HCT116 (cell line): Measurements from ENCODE around the gene BAHCC1. TPM values are rescaled to one million over a fixed set of nuclear protein-coding genes. Genes with fewer than 3 reads are reported as not detected.

Source experiments
- ATAC-seq: fragments of 200-7000 bp; cut with Tn5 transposase; 2 replicates; pipeline ENCODE4 v1.9.1; 2020; ENCODE audit warnings: mild to moderate bottlenecking, moderate library complexity
- BruUV-seq: library from RNA; stranded (reverse); fragments of 400-500 nt; replicated peaks from 2 replicates; lab custom pipeline; 2021; lab: Mats Ljungman, UMichigan
- CTCF ChIA-PET: fragments of 300-600 bp; sonication (Branson Sonifier 250); formaldehyde crosslinking; loops from one replicate; lab custom pipeline; 2021; ENCODE audit warnings: antibody characterized with exemption; lab: Charles Lee
- POLR2A ChIA-PET: fragments of 300-600, 350-600 bp; sonication (Branson Sonifier 250); formaldehyde crosslinking; loops from one replicate; lab custom pipeline; 2021; ENCODE audit warnings: antibody characterized with exemption; lab: Charles Lee
- RAD21 ChIA-PET, 2 experiments: fragments of 300-600 bp; sonication (Branson Sonifier 250); formaldehyde crosslinking; loops; one replicate each; lab custom pipeline; 2023; ENCODE audit warnings: low total read pairs in 2 of 2; ENCODE audit not compliant: uncharacterized antibody in 2 of 2, unreplicated experiment in 2 of 2, low non-redundant PET in 1 of 2; lab: Charles Lee
- DNase-seq: peaks from one replicate; pipeline ENCODE4 v3.0.0-alpha.2; 2010; ENCODE audit warnings: low read depth, low spot score
- H2AFZ ChIP-seq: fragments of 200-600 bp; shearing (Covaris generic), sonication (generic); 2 replicates; pipeline ENCODE4 v1.6.1; 2017; ENCODE audit warnings: low read depth, mixed run types, mixed read lengths, antibody characterized with exemption, low read length; ENCODE audit not compliant: poor library complexity, severe bottlenecking
- H3K27ac ChIP-seq: 2 replicates; pipeline ENCODE4 v1.5.1; 2012; ENCODE audit warnings: low read depth, low read length
- H3K27me3 ChIP-seq: fragments of 200-600 bp; sonication (generic); 2 replicates; pipeline ENCODE4 v1.6.1; 2016; ENCODE audit warnings: mixed run types, low read length, mixed read lengths; ENCODE audit not compliant: insufficient read depth
- H3K36me3 ChIP-seq, 2 experiments: fragments of 200-500 bp in 1 of 2; fragments of 200-600 bp in 1 of 2; sonication (Bioruptor generic) in 1 of 2; sonication (generic) in 1 of 2; 2 replicates each; pipeline versions ENCODE4 v1.5.1 to v1.6.1; 2014 to 2016; ENCODE audit warnings: low read length in 2 of 2, inconsistent platforms in 1 of 2, mixed read lengths in 1 of 2, mixed run types in 1 of 2; ENCODE audit not compliant: insufficient read depth in 2 of 2, control insufficient read depth in 1 of 2
- H3K4me1 ChIP-seq, 2 experiments: fragments of 200-600 bp in 1 of 2; sonication (generic) in 1 of 2; 2 replicates each; pipeline versions ENCODE4 v1.5.1 to v1.6.1; 2012 to 2017; ENCODE audit warnings: low read length in 2 of 2, inconsistent platforms in 1 of 2, mild to moderate bottlenecking in 1 of 2, mixed read lengths in 1 of 2, mixed run types in 1 of 2, moderate library complexity in 1 of 2; ENCODE audit not compliant: insufficient read depth in 2 of 2, control insufficient read depth in 1 of 2
- H3K4me2 ChIP-seq: fragments of 200-600 bp; sonication (generic); 2 replicates; pipeline ENCODE4 v1.6.1; 2017; ENCODE audit warnings: mixed run types, low read length, mixed read lengths
- H3K4me3 ChIP-seq, 2 experiments: fragments of 200-600 bp in 1 of 2; sonication (generic) in 1 of 2; replicated peaks in 1 of 2; 2 replicates each; pipeline ENCODE4 v1.5.1; 2011 to 2016; ENCODE audit warnings: low read length in 2 of 2, control low read depth in 1 of 2, low read depth in 1 of 2, mild to moderate bottlenecking in 1 of 2, mixed read lengths in 1 of 2, mixed run types in 1 of 2
- H3K79me2 ChIP-seq: fragments of 200-600 bp; sonication (generic); 2 replicates; pipeline ENCODE4 v1.6.1; 2017; ENCODE audit warnings: mild to moderate bottlenecking, mixed run types, low read length, moderate library complexity, mixed read lengths; ENCODE audit not compliant: insufficient read depth
- H3K9ac ChIP-seq: fragments of 200-600 bp; sonication (generic); 2 replicates; pipeline ENCODE4 v1.6.1; 2016; ENCODE audit warnings: low read length, mixed read lengths
- H3K9me2 ChIP-seq: fragments of 200-600 bp; sonication (generic), shearing (Covaris generic); 2 replicates; pipeline ENCODE4 v1.6.1; 2017; ENCODE audit warnings: mixed run types, mild to moderate bottlenecking, moderate library complexity; ENCODE audit not compliant: insufficient read depth
- H3K9me3 ChIP-seq, 2 experiments: fragments of 200-500 bp in 1 of 2; fragments of 200-600 bp in 1 of 2; sonication (Bioruptor generic) in 1 of 2; sonication (generic) in 1 of 2; 2 replicates each; pipeline ENCODE4 v1.6.1; 2014 to 2017; ENCODE audit warnings: low read length in 2 of 2, mixed read lengths in 2 of 2, inconsistent platforms in 1 of 2, low read depth in 1 of 2, mild to moderate bottlenecking in 1 of 2, mixed run types in 1 of 2, moderate library complexity in 1 of 2; ENCODE audit not compliant: control insufficient read depth in 1 of 2, insufficient read depth in 1 of 2
- H4K20me1 ChIP-seq: fragments of 200-600 bp; sonication (generic), shearing (Covaris generic); 2 replicates; pipeline ENCODE4 v1.6.1; 2017; ENCODE audit warnings: mixed run types, mild to moderate bottlenecking, moderate library complexity; ENCODE audit not compliant: insufficient read depth
- ELF1 ChIP-seq: IDR thresholded peaks from 2 replicates; pipeline ENCODE4 v1.6.1; 2012; ENCODE audit warnings: low read depth, borderline replicate concordance
- EZH2 ChIP-seq: fragments of 200-600 bp; sonication (generic); IDR thresholded peaks from 2 replicates; pipeline ENCODE4 v1.6.1; 2017; ENCODE audit warnings: antibody characterized with exemption, mixed run types
- POLR2A ChIP-seq: IDR thresholded peaks from 2 replicates; pipeline ENCODE4 v1.7.0; 2011; ENCODE audit warnings: borderline replicate concordance; ENCODE audit not compliant: insufficient read depth, insufficient read length; ENCODE audit errors: extremely low read depth
- SP1 ChIP-seq: IDR thresholded peaks from 2 replicates; pipeline ENCODE4 v1.6.1; 2012; ENCODE audit warnings: low read depth
- intact Hi-C: fragments of 100-400 bp; cut with micrococcal nuclease; formaldehyde crosslinking; loops from 2 replicates; pipeline ENCODE4 v1.10.0; 2022
- total RNA-seq: library from RNA; stranded (reverse); gene quantifications from one replicate; pipeline ENCODE4 v1.2.1, GENCODE V29; 2021; ENCODE audit not compliant: unreplicated experiment
- TF ChIP-seq, protein P1 (sequence below): IDR thresholded peaks from 2 replicates; pipeline ENCODE4 v1.6.1; 2012; ENCODE audit warnings: low read depth

The BAHCC1 gene
- total RNA-seq, 1 experiment from 2014 or later: 45.2 TPM

GRCh38 chr17:81514489-81514738, 119.2 kb downstream of the BAHCC1 start:
- H2AFZ ChIP-seq: no peak overlapping the region
- DNase-seq: no peak
- BruUV-seq: no TSS peak
- peaks cover 19 to 30% of the 10 kb centered on the region in 2 experiments for H3K36me3 ChIP-seq
- peaks cover 71% of the 10 kb centered on the region for H3K79me2 ChIP-seq
- RAD21 ChIA-PET: no interaction called here
- peak overlapping the region; percentile 100 for H3K27ac ChIP-seq
- H3K9ac ChIP-seq: peak overlapping the region; percentile 94
- no peaks in the 10 kb centered on the region for H3K9me3 ChIP-seq
- CTCF ChIA-PET: no interaction called here
- TF ChIP-seq EZH2 (no peak), POLR2A (peak; percentile 1), SP1 (no peak), ELF1 (no peak)
- TF ChIP-seq, protein P1, sequence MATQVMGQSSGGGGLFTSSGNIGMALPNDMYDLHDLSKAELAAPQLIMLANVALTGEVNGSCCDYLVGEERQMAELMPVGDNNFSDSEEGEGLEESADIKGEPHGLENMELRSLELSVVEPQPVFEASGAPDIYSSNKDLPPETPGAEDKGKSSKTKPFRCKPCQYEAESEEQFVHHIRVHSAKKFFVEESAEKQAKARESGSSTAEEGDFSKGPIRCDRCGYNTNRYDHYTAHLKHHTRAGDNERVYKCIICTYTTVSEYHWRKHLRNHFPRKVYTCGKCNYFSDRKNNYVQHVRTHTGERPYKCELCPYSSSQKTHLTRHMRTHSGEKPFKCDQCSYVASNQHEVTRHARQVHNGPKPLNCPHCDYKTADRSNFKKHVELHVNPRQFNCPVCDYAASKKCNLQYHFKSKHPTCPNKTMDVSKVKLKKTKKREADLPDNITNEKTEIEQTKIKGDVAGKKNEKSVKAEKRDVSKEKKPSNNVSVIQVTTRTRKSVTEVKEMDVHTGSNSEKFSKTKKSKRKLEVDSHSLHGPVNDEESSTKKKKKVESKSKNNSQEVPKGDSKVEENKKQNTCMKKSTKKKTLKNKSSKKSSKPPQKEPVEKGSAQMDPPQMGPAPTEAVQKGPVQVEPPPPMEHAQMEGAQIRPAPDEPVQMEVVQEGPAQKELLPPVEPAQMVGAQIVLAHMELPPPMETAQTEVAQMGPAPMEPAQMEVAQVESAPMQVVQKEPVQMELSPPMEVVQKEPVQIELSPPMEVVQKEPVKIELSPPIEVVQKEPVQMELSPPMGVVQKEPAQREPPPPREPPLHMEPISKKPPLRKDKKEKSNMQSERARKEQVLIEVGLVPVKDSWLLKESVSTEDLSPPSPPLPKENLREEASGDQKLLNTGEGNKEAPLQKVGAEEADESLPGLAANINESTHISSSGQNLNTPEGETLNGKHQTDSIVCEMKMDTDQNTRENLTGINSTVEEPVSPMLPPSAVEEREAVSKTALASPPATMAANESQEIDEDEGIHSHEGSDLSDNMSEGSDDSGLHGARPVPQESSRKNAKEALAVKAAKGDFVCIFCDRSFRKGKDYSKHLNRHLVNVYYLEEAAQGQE: no peak
- H3K4me3 ChIP-seq: peak overlapping the region; percentile 81 to 90
- no peak for ATAC-seq
- H3K27me3 ChIP-seq: no peaks in the 10 kb centered on the region
- H3K4me1 ChIP-seq: peaks cover 33 to 83% of the 10 kb centered on the region in 2 experiments
- peaks cover 29% of the 10 kb centered on the region; the same call in 1 of the 2 replicates for H4K20me1 ChIP-seq
- no peaks in the 10 kb centered on the region for H3K9me2 ChIP-seq
- H3K4me2 ChIP-seq: peak overlapping the region; percentile 100
- intact Hi-C loops: no loop called here
- POLR2A ChIA-PET: no interaction called here
